IMR-90 (cell line): Measurements from ENCODE around the gene BRD4.

ENCODE experiments used
- RAD21 ChIP-seq: IDR thresholded peaks from 2 replicates; pipeline ENCODE4 v1.6.1; 2012; ENCODE audit warnings: low read length, improper control_type of control experiment
- RFX5 ChIP-seq: IDR thresholded peaks from 2 replicates; pipeline ENCODE4 v1.8.0; 2012; ENCODE audit warnings: low read depth, mild to moderate bottlenecking, low read length, moderate library complexity
- TF ChIP-seq, protein P1 (sequence below): conservative IDR thresholded peaks from 2 replicates; pipeline ENCODE4 v1.5.1; 2012; ENCODE audit warnings: mild to moderate bottlenecking, low read depth, low read length, improper control_type of control experiment

DNA sequence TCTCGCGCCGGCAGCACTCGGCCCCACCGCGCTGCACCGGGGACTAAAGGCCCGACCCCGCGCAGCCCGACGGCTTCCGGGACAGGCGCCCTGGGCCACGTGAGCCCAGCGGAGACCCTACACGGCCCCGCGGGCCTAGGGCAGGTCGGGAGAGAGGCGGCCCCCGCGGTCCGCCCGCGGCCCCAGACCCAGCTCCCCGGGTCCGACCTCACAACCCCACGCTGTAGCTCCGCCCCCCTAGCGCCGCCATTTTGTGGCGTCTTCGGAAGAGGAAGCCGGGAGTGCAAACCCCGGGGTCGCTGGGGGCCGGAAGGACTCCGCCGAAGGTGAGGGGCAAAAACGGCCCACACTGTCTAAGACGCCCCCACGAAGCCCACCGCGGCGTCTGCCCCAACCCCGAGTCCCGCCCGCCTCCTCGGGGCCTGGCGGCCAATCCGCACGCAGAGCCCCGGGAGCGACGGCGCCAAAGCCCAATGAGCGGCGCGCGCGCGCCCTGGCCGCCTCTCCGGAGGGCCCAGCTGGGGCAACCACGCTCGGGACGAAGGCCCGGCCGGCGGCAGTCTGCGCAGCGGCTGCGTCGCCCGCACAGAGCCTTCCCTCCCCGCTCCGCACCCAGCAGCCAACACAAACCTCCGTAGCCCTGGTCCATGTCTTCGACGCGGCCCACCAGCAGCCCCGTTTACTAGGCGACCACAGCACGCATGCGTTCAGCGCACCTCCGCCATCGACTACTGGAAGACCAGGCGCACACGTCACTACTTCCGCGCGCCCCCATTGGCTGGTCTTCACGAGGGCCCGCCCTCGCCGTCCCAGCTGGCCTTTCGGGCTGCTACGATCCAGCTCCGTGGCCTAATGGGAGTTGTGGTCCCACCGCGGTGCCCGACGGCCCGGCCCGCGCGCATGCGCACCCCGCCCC is 47.0 kb upstream of the BRD4 start, which contains the start of gene AKAP8:
- TF ChIP-seq, protein P1, sequence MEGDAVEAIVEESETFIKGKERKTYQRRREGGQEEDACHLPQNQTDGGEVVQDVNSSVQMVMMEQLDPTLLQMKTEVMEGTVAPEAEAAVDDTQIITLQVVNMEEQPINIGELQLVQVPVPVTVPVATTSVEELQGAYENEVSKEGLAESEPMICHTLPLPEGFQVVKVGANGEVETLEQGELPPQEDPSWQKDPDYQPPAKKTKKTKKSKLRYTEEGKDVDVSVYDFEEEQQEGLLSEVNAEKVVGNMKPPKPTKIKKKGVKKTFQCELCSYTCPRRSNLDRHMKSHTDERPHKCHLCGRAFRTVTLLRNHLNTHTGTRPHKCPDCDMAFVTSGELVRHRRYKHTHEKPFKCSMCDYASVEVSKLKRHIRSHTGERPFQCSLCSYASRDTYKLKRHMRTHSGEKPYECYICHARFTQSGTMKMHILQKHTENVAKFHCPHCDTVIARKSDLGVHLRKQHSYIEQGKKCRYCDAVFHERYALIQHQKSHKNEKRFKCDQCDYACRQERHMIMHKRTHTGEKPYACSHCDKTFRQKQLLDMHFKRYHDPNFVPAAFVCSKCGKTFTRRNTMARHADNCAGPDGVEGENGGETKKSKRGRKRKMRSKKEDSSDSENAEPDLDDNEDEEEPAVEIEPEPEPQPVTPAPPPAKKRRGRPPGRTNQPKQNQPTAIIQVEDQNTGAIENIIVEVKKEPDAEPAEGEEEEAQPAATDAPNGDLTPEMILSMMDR = no peak
- TF ChIP-seq RAD21 = no peak
- peak; percentile 55; the same call in 1 of the 2 replicates for TF ChIP-seq RFX5
